Heart left ventricle (tissue), 16 donors: ENCODE data around the gene LIG3. TPM values are rescaled to one million over a fixed set of nuclear protein-coding genes. Genes with fewer than 3 reads are reported as not detected.

Experiments used
- ATAC-seq, 4 donors: fragments of 200-7000 bp; cut with Tn5 transposase; one replicate each; pipeline ENCODE4 v1.9.1; 2020 to 2022; ENCODE audit warnings: moderate library complexity in 4 of 4, mild to moderate bottlenecking in 3 of 4, moderate number of reproducible peaks in 1 of 4
- DNase-seq, 5 donors: peaks; one replicate each; pipeline ENCODE4 v3.0.0-alpha.2; 2020
- H3K27ac ChIP-seq, 12 donors: fragments of 200-600 bp; sonication (generic) in 4 of 12; one replicate each; pipeline versions ENCODE4 v1.5.0 to v1.8.0; 2016 to 2022; ENCODE audit warnings: mild to moderate bottlenecking in 2 of 12
- H3K27me3 ChIP-seq, 9 donors: fragments of 200-600 bp; sonication (generic) in 2 of 9; one replicate each; pipeline versions ENCODE4 v1.5.1 to v1.8.0; 2016 to 2022; ENCODE audit warnings: mild to moderate bottlenecking in 3 of 9
- H3K36me3 ChIP-seq, 9 donors: fragments of 200-600 bp; sonication (generic) in 2 of 9; one replicate each; pipeline versions ENCODE4 v1.5.0 to v1.8.0; 2018 to 2022; ENCODE audit warnings: mild to moderate bottlenecking in 2 of 9
- H3K4me1 ChIP-seq, 12 donors: fragments of 200-600 bp; sonication (generic) in 4 of 12; one replicate each; pipeline versions ENCODE4 v1.5.0 to v1.8.0; 2016 to 2022; ENCODE audit warnings: mild to moderate bottlenecking in 3 of 12
- H3K4me3 ChIP-seq, 12 donors: fragments of 200-600 bp; sonication (generic) in 4 of 12; one replicate each; pipeline versions ENCODE4 v1.5.0 to v1.8.0; 2017 to 2022; ENCODE audit warnings: mild to moderate bottlenecking in 9 of 12, moderate library complexity in 4 of 12
- H3K9me3 ChIP-seq, 12 donors: fragments of 200-600 bp; sonication (generic) in 4 of 12; one replicate each; pipeline versions ENCODE4 v1.5.0 to v1.8.0; 2016 to 2022; ENCODE audit warnings: mild to moderate bottlenecking in 1 of 12
- CTCF ChIP-seq, 12 donors: fragments of 200-600 bp; sonication (generic) in 4 of 12; IDR thresholded peaks; one replicate each; pipeline versions ENCODE4 v1.5.0 to v1.8.0; 2018 to 2022; ENCODE audit warnings: antibody characterized with exemption in 12 of 12, mild to moderate bottlenecking in 5 of 12
- POLR2A ChIP-seq, 2 donors: fragments of 450-650 bp; IDR thresholded peaks; one replicate each; pipeline ENCODE4 v1.6.1; 2017; ENCODE audit warnings: antibody characterized with exemption in 2 of 2, mild to moderate bottlenecking in 2 of 2, moderate library complexity in 2 of 2
- WGBS, 4 donors: extraction: QIAGEN DNeasy Blood & Tissue Kit in 2 of 4; methylation state at CpG; one replicate each; pipeline versions ENCODE4 v1.1.5 to v1.1.7; 2013 to 2018; 5-methylcytosine and 5-hydroxymethylcytosine counted together
- intact Hi-C, 10 donors: fragments of 100-400 bp; cut with DNase I; formaldehyde crosslinking; loops; one replicate each; pipeline versions ENCODE4 v1.11.1 to v1.14.2; 2022
- polyA plus RNA-seq, 2 donors: library from polyadenylated mRNA; stranded (reverse); fragments of 200-250 nt; gene quantifications; one replicate each; pipeline ENCODE4 v1.2.3, GENCODE V29; 2013
- total RNA-seq, 9 donors: library from RNA; depleted of rRNA in 2 of 9; stranded (reverse); fragments of >200 nt in 2 of 9; fragmentation: NEBNext Ultra II Directional in 3 of 9; extraction: Animal tissue kit (Norgen Biotek cat#: 25700) in 3 of 9; gene quantifications; one replicate each; pipeline versions ENCODE4 v1.1.0 to v1.2.4, GENCODE V29; 2016 to 2023
- donor health status: ischemic (EF 13 %, LVEDD 7.1; RV severe dilation, severe dysfunction).
- donor health status: healthy with polysubstance abuse.
- donor health status: DM: no; HTN: yes; CAD: no.
- donor health status: DM: no; HTN: no; CAD: no.
- donor health status: ischemic (EF 25% LVEDD 6.9; RV normal size, moderate dysfunction).
- donor health status: ischemic (EF 25% LVEDD 5.7; RV mildly dilated, moderate dysfunction).
- donor health status: healthy.
- donor health status: DM: yes; HTN: yes; CAD: no.
- donor health status: ischemic (EF 35%, LVEDD 5.7; RV mildly dilated, moderate dysfunction).
- donor health status: nonischemic (EF 11% LVEDD 7.7; RV severe dilation, severe dysfunction).
- donor health status: DM: yes; HTN: yes; CAD: no.
- donor health status: PGD.
- donor health status: ischemic (EF 29% LVEDD 5.4; RV normal size, mild dysfunction).
- donor health status: nonischemic (EF 23%, LVEDD 6.1; RV moderate dilation, normal function).

The LIG3 gene
- total and polyA plus RNA-seq, 11 donors: 4.0 to 27.0 (median 20.2) TPM

- intact Hi-C loops: loop anchor here in 1 of 10 donors (5.0 kb wide), 1 partner anchor 504 kb away; no protein-coding TSS in a partner anchor
- TF ChIP-seq POLR2A (IDR thresholded peaks at IDR 0.05) (no peak), CTCF (IDR thresholded peaks at IDR 0.05) (no peak)
- H3K27ac ChIP-seq: peak overlapping the region in 8 of 12 donors; percentile 33 to 96 (median 53)
- H3K27me3 ChIP-seq: no peaks in the 10 kb centered on the region
- H3K36me3 ChIP-seq: no peaks in the 10 kb centered on the region
- DNase-seq: no peak
- no peaks in the 10 kb centered on the region for H3K9me3 ChIP-seq
- H3K4me3 ChIP-seq: peak overlapping the region in 3 of 12 donors; percentile 11 to 35 (median 12)
- peaks cover 0 to 51% (median 20%) of the 10 kb centered on the region in 12 donors for H3K4me1 ChIP-seq
- 28 to 35% (median 32%) methylated on average over 2 of the region's 2 CpGs for WGBS, 4 donors
- peak in 3 of 4 donors; percentile 51 to 61 (median 53) for ATAC-seq
Measured at GRCh38 chr17:35051183-35051578, 70.9 kb downstream of the LIG3 start.

GRCh38 chr17:35051579-35052240 is 71.4 kb downstream of the LIG3 start:
- DNase-seq (no peak), ATAC-seq (peak in 1 of 4 donors; percentile 24)
- 39 to 47% (median 44%) methylated on average over 6 of the region's 6 CpGs for WGBS, 4 donors
- Histone ChIP-seq H3K36me3 (no peaks in the 10 kb centered on the region), H3K4me3 (peak overlapping the region in 3 of 12 donors; percentile 11 to 35 (median 12)), H3K4me1 (peaks cover 0 to 45% (median 20%) of the 10 kb centered on the region in 12 donors), H3K9me3 (no peaks in the 10 kb centered on the region), H3K27ac (peak overlapping the region in 8 of 12 donors; percentile 33 to 96 (median 53)), H3K27me3 (no peaks in the 10 kb centered on the region)
- TF ChIP-seq POLR2A (IDR thresholded peaks at IDR 0.05) (no peak), CTCF (IDR thresholded peaks at IDR 0.05) (no peak)
- intact Hi-C loops: loop anchor here in 1 of 10 donors (5.0 kb wide), 1 partner anchor 504 kb away; no protein-coding TSS in a partner anchor

- no peaks in the 10 kb centered on the region for H3K27me3 ChIP-seq
- no peaks in the 10 kb centered on the region for H3K9me3 ChIP-seq
- DNase-seq (no peak), ATAC-seq (peak in 1 of 4 donors; percentile 20)
- intact Hi-C loops: loop anchor here in 1 of 10 donors (5.0 kb wide), 1 partner anchor 505 kb away; no protein-coding TSS in a partner anchor
- no peak for TF ChIP-seq CTCF (IDR thresholded peaks at IDR 0.05)
- no peak for TF ChIP-seq POLR2A (IDR thresholded peaks at IDR 0.05)
- no peak overlapping the region for H3K4me3 ChIP-seq
- H3K27ac ChIP-seq: peak overlapping the region in 5 of 12 donors; percentile 3 to 96 (median 49)
- H3K4me1 ChIP-seq: peaks cover 0 to 40% (median 20%) of the 10 kb centered on the region in 12 donors
- H3K36me3 ChIP-seq: no peaks in the 10 kb centered on the region
Measured at GRCh38 chr17:35052241-35052610, 71.9 kb downstream of the LIG3 start.

GRCh38 chr17:35052780-35053179 is 72.5 kb downstream of the LIG3 start:
- Histone ChIP-seq H3K9me3 (no peaks in the 10 kb centered on the region), H3K4me1 (peaks cover 0 to 36% (median 20%) of the 10 kb centered on the region in 12 donors), H3K4me3 (no peak overlapping the region), H3K27ac (peak overlapping the region in 3 of 12 donors; percentile 3 to 96 (median 41)), H3K27me3 (no peaks in the 10 kb centered on the region), H3K36me3 (no peaks in the 10 kb centered on the region)
- intact Hi-C loops: loop anchor here in 1 of 10 donors (5.0 kb wide), 1 partner anchor 505 kb away; no protein-coding TSS in a partner anchor
- no peak for DNase-seq
- ATAC-seq: no peak
- no peak for TF ChIP-seq CTCF (IDR thresholded peaks at IDR 0.05)
- TF ChIP-seq POLR2A (IDR thresholded peaks at IDR 0.05): no peak
